Caco-2 (cell line): ENCODE data around the gene KIAA0930. TPM values are rescaled to one million over a fixed set of nuclear protein-coding genes. Genes with fewer than 3 reads are reported as not detected.
"Not testable (repeated sequence)": the region's sequence is repeated elsewhere in the genome, so short reads cannot be mapped to it uniquely, and the experiment has no call there.

ENCODE experiments used
- BruUV-seq: library from RNA; stranded (reverse); fragments of 400-500 nt; replicated peaks from 2 replicates; lab custom pipeline; 2021; lab: Mats Ljungman, UMichigan
- CTCF ChIA-PET: fragments of 300-600 bp; sonication (Branson Sonifier 250); formaldehyde crosslinking; loops from one replicate; lab custom pipeline; 2022; ENCODE audit warnings: antibody characterized with exemption; lab: Charles Lee
- POLR2A ChIA-PET: fragments of 300-600 bp; sonication (Branson Sonifier 250); formaldehyde crosslinking; loops from one replicate; lab custom pipeline; 2022; ENCODE audit warnings: antibody characterized with exemption; lab: Charles Lee
- DNase-seq, 2 experiments: peaks; one replicate each; pipeline versions ENCODE4 v3.0.0 to v3.0.0-alpha.2; 2020 to 2022
- H3K27me3 ChIP-seq: replicated peaks from 2 replicates; pipeline ENCODE4 v1.6.0; 2011; ENCODE audit warnings: low read length; ENCODE audit not compliant: control insufficient read depth, insufficient read depth
- H3K36me3 ChIP-seq: 2 replicates; pipeline ENCODE4 v1.5.1; 2011; ENCODE audit warnings: low read length; ENCODE audit not compliant: control insufficient read depth, insufficient read depth
- H3K4me1 ChIP-seq: fragments of 250-450 bp; sonication (Bioruptor Pico); 2 replicates; pipeline ENCODE4 v1.5.1; 2020; ENCODE audit warnings: mild to moderate bottlenecking
- H3K4me3 ChIP-seq: 2 replicates; pipeline ENCODE4 v1.5.1; 2011; ENCODE audit warnings: low read depth, mild to moderate bottlenecking, control low read depth, low read length
- H3K9me3 ChIP-seq: fragments of 250-450 bp; sonication (Bioruptor Pico); 2 replicates; pipeline ENCODE4 v1.5.1; 2020; ENCODE audit warnings: mild to moderate bottlenecking, moderate library complexity
- H3K27ac Mint-ChIP-seq: one replicate; pipeline ENCODE4 v1.8.0; 2022; ENCODE audit warnings: mixed read lengths; ENCODE audit not compliant: unreplicated experiment
- H3K27me3 Mint-ChIP-seq: one replicate; pipeline ENCODE4 v1.8.0; 2022; ENCODE audit warnings: mixed read lengths; ENCODE audit not compliant: insufficient read depth, unreplicated experiment
- H3K36me3 Mint-ChIP-seq: one replicate; pipeline ENCODE4 v1.8.0; 2022; ENCODE audit warnings: mild to moderate bottlenecking, mixed read lengths; ENCODE audit not compliant: insufficient read depth, unreplicated experiment
- H3K4me1 Mint-ChIP-seq: one replicate; pipeline ENCODE4 v1.8.0; 2022; ENCODE audit warnings: low read depth, mixed read lengths; ENCODE audit not compliant: unreplicated experiment
- H3K4me3 Mint-ChIP-seq: one replicate; pipeline ENCODE4 v1.8.0; 2022; ENCODE audit warnings: mild to moderate bottlenecking, moderate library complexity, mixed read lengths; ENCODE audit not compliant: unreplicated experiment
- H3K9me3 Mint-ChIP-seq: one replicate; pipeline ENCODE4 v1.8.0; 2022; ENCODE audit warnings: mixed read lengths; ENCODE audit not compliant: unreplicated experiment
- CTCF ChIP-seq, 2 experiments: fragments of 200-600 bp in 1 of 2; IDR thresholded peaks; 1 replicate in 1 of 2; 2 replicates in 1 of 2; pipeline versions ENCODE4 v1.5.1 to v1.8.0; 2011 to 2022; ENCODE audit warnings: antibody characterized with exemption in 1 of 2, control low read depth in 1 of 2, inconsistent platforms in 1 of 2, low read depth in 1 of 2, low read length in 1 of 2, mild to moderate bottlenecking in 1 of 2, moderate library complexity in 1 of 2; ENCODE audit not compliant: insufficient read depth in 1 of 2, severe bottlenecking in 1 of 2, unreplicated experiment in 1 of 2
- intact Hi-C: fragments of 100-400 bp; cut with micrococcal nuclease; formaldehyde crosslinking; loops from one replicate; pipeline ENCODE4 v1.10.0; 2022; ENCODE audit not compliant: unreplicated experiment
- total RNA-seq: library from RNA; stranded (reverse); gene quantifications from 2 replicates; pipeline ENCODE4 v1.2.3, GENCODE V29; 2022

The KIAA0930 gene
- total RNA-seq, 1 experiment from 2014 or later, result 34.7 TPM

GRCh38 chr22:45192701-45193187 is 48.0 kb downstream of the KIAA0930 start:
- POLR2A ChIA-PET, result interaction anchor here (1.0 kb wide), 2 partner anchors 29 to 54 kb away, joined by 10 to 11 read pairs; partner anchors contain the start of gene NUP50
- CTCF ChIA-PET, result interaction anchor here (0.8 to 1.4 kb wide), 5 partner anchors 27 to 231 kb away, joined by 3 to 8 read pairs (median 3); no protein-coding TSS in a partner anchor
- no peak overlapping the region for H3K27ac Mint-ChIP-seq
- Histone ChIP-seq H3K4me1 (peaks cover 12% of the 10 kb centered on the region), H3K27me3 (no peaks in the 10 kb centered on the region), H3K9me3 (no peaks in the 10 kb centered on the region), H3K36me3 (no peaks in the 10 kb centered on the region), H3K4me3 (no peak overlapping the region)
- H3K4me1 Mint-ChIP-seq, result peaks cover 18% of the 10 kb centered on the region
- intact Hi-C loops, result loop anchor here (1.0 to 10.0 kb wide), 2 partner anchors 71 to 88 kb away; no protein-coding TSS in a partner anchor
- DNase-seq, result peak in 1 of 2 experiments; percentile 64
- H3K36me3 Mint-ChIP-seq, result peaks cover 16% of the 10 kb centered on the region
- no peaks in the 10 kb centered on the region for H3K27me3 Mint-ChIP-seq
- no peaks in the 10 kb centered on the region for H3K9me3 Mint-ChIP-seq
- peak in 1 of 2 experiments; percentile 42 for TF ChIP-seq CTCF (IDR thresholded peaks at IDR 0.05; ENCODE audit: insufficient read depth in 1 of 2, low read depth in 1 of 2, low read length in 1 of 2, severe bottlenecking in 1 of 2, unreplicated experiment in 1 of 2)
- no peak overlapping the region for H3K4me3 Mint-ChIP-seq
- BruUV-seq, result no TSS peak

DNA sequence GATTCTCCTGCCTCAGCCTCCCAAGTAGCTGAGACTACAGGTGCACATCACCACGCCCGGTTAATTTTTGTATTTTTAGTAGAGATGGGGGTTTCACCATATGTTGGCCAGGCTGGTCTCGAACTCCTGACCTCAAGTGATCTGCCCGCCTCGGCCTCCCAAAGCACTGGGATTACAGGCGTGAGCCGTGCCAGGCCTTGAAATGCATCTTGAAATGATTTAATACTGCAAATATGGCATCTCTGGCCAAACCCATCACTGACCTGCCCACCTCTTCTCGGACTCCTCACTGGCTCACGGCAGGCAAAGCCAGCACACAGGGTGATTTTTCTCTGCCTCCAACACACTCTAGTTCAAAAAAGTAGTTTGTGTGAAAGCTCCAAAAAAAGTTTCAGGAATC is 48.9 kb downstream of the KIAA0930 start:
- Mint-ChIP-seq H3K36me3 (peaks cover 25% of the 10 kb centered on the region), H3K4me1 (peaks cover 18% of the 10 kb centered on the region)
- DNase-seq, H3K4me3 ChIP-seq, H3K27me3 ChIP-seq, BruUV-seq, H3K9me3 Mint-ChIP-seq, H3K9me3 ChIP-seq, H3K4me3 Mint-ChIP-seq, H3K36me3 ChIP-seq, CTCF ChIA-PET, H3K27me3 Mint-ChIP-seq, POLR2A ChIA-PET, H3K27ac Mint-ChIP-seq: not testable (repeated sequence)
- H3K4me1 ChIP-seq, result peaks cover 12% of the 10 kb centered on the region
- intact Hi-C loops, result loop anchor here (10.0 kb wide), 1 partner anchor 87 kb away; no protein-coding TSS in a partner anchor

DNA sequence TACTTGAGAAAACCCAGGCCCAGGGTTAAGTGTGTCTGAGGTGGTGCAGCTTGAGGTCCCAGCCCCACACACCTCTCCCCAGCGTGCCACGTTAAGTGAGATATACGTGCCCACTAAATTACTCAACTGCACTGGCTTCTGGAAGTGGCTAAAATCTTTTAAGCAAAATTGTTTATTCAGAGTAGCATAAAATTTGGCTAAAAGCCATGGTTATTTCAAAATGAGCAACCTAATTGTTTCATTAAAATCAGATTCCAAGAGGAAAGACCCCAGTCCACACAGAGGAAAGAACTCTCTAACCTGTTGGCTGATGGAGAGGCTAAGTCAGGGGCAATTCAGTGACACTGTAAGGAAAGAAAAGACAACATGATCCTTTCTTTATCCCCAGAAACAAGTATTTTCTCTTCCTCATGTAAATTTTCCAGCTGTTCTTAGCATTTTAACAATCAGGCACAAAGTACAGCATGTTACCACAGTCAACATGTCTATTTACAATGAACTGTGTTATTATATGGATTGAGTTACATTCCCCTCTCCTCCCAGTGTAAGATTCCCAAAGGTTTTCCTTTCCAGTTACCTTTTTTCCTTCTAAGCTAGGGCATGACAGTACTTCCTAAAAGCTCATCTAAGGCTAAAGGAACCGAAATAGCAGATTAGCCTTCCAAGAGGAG is 50.4 kb downstream of the KIAA0930 start:
- Mint-ChIP-seq H3K4me1 (peaks cover 18% of the 10 kb centered on the region), H3K27ac (no peak overlapping the region), H3K4me3 (no peak overlapping the region), H3K36me3 (peaks cover 35% of the 10 kb centered on the region), H3K9me3 (no peaks in the 10 kb centered on the region), H3K27me3 (no peaks in the 10 kb centered on the region)
- intact Hi-C loops, result loop anchor here (10.0 kb wide), 1 partner anchor 86 kb away; no protein-coding TSS in a partner anchor
- ChIA-PET POLR2A (no interaction called here), CTCF (no interaction called here)
- Histone ChIP-seq H3K4me3 (no peak overlapping the region), H3K4me1 (peaks cover 12% of the 10 kb centered on the region), H3K27me3 (no peaks in the 10 kb centered on the region), H3K36me3 (no peaks in the 10 kb centered on the region), H3K9me3 (no peaks in the 10 kb centered on the region)
- no peak for DNase-seq
- no peak for TF ChIP-seq CTCF (IDR thresholded peaks at IDR 0.05; ENCODE audit: insufficient read depth in 1 of 2, low read depth in 1 of 2, low read length in 1 of 2, severe bottlenecking in 1 of 2, unreplicated experiment in 1 of 2)
- BruUV-seq, result no TSS peak
